HG03139 (cell line): ENCODE results near the gene RNF207.

Source experiments
- ATAC-seq: cut with Tn5 transposase; IDR thresholded peaks from one replicate; pipeline ENCODE4 v1.9.1; 2021; ENCODE audit not compliant: unreplicated experiment

Gene RNF207

GRCh38 chr1:6205849-6206519 lies at the start of gene RNF207:
Gene RNF207, plus strand, starts transcription at chr1:6206119. Its CDS starts 417 bp downstream, at chr1:6206536.
- no peak for ATAC-seq

GRCh38 chr1:6157132-6157527 lies 48.8 kb upstream of the RNF207 start:
- no peak for ATAC-seq

- ATAC-seq = no peak
These were observed 48.3 kb upstream of the RNF207 start for GRCh38 chr1:6157528-6158174.

- ATAC-seq = no peak
These were observed 47.7 kb upstream of the RNF207 start for GRCh38 chr1:6158181-6158580.

- ATAC-seq = no peak
These were observed 43.6 kb upstream of the RNF207 start for GRCh38 chr1:6162341-6162740.

- no peak for ATAC-seq
These were observed 43.1 kb upstream of the RNF207 start for GRCh38 chr1:6162773-6163172.

GRCh38 chr1:6163191-6163972 lies 42.5 kb upstream of the RNF207 start:
- no peak for ATAC-seq

GRCh38 chr1:6163973-6164617 lies 41.8 kb upstream of the RNF207 start:
- no peak for ATAC-seq

- no peak for ATAC-seq
These were observed 40.9 kb upstream of the RNF207 start for GRCh38 chr1:6165027-6165426.

GRCh38 chr1:6165441-6165985 lies 40.4 kb upstream of the RNF207 start:
- ATAC-seq = no peak

GRCh38 chr1:6166221-6166620 lies 39.7 kb upstream of the RNF207 start:
- no peak for ATAC-seq

- no peak for ATAC-seq
These were observed 39.1 kb upstream of the RNF207 start for GRCh38 chr1:6166655-6167390.

GRCh38 chr1:6167391-6168303 lies 38.3 kb upstream of the RNF207 start:
- ATAC-seq = no peak

GRCh38 chr1:6168947-6169586 lies 36.9 kb upstream of the RNF207 start:
- no peak for ATAC-seq

GRCh38 chr1:6170116-6170741 lies 35.7 kb upstream of the RNF207 start:
- no peak for ATAC-seq

- ATAC-seq = no peak
These were observed 35.1 kb upstream of the RNF207 start for GRCh38 chr1:6170742-6171201.

GRCh38 chr1:6171548-6172124 lies 34.3 kb upstream of the RNF207 start:
- ATAC-seq = no peak

GRCh38 chr1:6172549-6172948 lies 33.4 kb upstream of the RNF207 start:
- no peak for ATAC-seq
